ENCODE measurements around the gene WNK2.
"Not testable (repeated sequence)": the region's sequence is repeated elsewhere in the genome, so short reads cannot be mapped to it uniquely, and the experiment has no call there.

The WNK2 gene

DNA sequence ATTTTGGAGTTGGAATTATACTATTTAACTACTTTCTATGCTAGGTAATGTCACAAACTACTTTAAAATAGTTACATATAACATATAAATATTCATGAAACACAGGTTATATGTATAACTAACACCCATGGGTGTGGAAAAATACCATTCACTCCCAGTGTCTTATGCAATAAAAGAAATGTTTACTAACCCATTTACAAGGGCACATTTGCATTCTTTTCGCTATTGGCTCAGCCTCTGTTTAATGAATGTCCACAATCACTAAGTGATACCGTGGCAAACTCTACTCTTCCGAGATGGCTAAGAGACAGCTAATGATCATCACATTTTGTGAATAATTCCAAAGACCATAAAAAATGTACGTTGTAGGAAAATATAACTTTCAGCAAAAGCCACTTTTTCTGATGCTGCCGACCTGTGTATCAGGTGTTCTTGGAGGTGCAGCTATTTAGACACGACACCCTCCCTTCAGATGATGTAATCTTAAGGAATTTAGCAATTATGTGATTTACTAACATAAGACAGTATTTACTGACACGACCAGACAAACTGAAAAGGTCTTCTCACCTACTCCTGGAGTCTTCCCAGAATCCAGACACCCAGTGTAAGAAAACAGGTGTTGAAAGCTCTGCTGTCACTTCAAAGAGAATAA is 145.8 kb downstream of the WNK2 start:
- DNase-seq (ENCODE audit: low read depth, low spot score): no peak

DNA sequence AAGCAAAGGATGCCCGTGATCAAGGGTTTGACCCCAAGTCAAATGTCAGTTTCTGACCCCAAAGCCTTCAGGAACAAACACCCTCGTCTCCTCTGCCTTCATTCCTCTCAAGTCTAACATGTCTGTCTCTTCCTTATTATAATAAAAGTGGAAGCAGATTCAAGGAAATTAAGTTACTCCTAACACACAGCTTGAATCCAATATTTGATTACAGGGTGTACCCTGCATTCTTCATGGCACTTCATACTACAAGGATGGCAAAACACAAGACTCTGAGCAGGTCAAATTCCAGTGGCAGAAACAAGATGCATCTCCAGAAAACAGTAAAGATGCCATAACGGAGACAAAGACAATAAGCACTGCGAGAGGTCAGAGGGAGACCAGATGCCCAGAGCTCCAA is 148.4 kb downstream of the WNK2 start:
- DNase-seq (ENCODE audit: low read depth, low spot score): no peak

DNA sequence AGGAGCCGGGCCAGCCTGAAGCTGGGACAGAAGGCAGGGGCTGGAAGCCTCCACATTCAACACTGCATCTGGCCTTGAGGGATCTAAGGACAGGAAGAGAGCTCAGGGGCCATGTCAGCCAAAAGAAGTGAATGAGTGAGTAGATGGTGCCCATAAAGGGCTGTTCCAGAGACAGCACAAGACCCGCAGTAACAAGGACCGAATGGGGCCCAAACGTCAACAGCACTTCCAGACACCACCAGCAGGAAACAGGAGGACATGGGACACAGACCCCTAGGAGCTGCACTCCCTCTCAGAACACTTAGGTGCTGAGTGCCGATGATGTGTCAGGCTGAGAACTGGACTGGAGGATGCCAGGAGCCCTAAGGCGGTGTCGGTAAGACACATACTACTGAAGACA is 152.8 kb downstream of the WNK2 start:
- no peak for DNase-seq (ENCODE audit: low read depth, low spot score)

- not testable (repeated sequence) for DNase-seq (ENCODE audit: low read depth, low spot score)
Observed at GRCh38 chr9:93338196-93338595, 154.3 kb downstream of the WNK2 start.

GRCh38 chr9:93340091-93340490 is 156.2 kb downstream of the WNK2 start:
- no peak for DNase-seq (ENCODE audit: low read depth, low spot score)

DNA sequence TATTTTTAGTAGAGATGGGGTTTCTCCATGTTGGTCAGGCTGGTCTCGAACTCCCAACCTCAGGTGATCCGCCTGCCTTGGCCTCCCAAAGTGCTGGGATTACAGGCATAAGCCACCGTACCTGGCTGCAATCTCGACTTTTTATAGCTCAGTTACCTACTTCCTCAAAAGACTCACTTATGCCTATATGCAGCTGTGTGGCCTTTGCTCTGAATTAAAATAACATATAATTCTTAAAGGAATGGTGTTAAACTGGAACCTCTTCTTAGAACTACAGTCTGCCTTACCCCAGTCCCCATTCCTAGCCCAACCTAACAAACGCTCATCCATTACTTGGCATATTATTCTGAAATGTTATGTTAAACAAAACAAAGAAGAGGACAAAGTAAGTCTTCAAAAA is 157.9 kb downstream of the WNK2 start:
- DNase-seq (ENCODE audit: low read depth, low spot score): not testable (repeated sequence)

GRCh38 chr9:93342428-93342827 is 158.5 kb downstream of the WNK2 start:
- DNase-seq (ENCODE audit: low read depth, low spot score): not testable (repeated sequence)

DNA sequence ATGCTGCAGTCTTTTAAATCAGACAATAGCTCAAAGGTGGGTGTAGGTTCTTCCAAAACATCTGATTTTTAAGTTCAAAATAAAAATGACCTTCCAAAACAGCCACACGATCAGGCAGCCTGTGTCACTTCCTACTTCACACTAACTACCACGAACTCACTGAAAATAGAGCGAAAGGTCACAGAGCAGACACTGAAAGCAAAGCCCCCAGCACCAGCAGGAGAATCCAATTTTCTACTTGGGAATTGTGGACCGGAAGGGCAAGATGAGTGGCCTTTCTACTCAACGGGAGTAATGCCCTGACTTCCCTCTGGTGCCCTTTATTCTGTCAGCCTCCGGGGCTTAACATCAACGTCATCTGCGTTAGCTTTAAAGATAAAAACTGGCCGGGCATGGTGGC is 159.7 kb downstream of the WNK2 start:
- DNase-seq (ENCODE audit: low read depth, low spot score): no peak

DNA sequence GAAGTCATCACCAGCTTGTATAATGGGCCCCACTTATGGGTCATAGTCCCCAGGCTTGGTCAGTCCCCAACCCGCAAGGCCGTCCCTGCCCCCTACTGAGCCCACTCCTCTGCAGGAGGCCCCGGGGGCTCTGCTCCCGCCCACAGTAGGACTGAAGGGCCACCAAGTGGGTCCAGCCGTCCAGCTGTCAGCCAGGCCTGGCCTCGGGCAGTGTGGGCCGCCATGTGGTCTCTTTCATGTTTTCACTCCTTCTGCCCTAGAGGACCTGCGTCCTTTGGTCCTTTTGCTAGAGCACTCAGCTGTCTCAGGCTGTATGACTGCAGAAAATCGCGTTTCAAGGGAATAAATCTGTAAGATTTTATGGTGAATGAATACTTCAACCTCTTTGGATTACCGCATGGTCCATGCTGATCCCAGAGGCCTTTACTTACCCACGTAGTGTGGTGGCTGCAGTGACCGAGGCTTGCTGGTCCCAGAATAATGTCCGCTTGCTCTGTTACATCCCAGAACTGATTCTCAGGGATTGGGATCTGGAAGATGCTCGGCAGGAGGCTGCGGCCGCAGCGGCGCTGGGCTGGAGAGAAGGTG is 161.8 kb downstream of the WNK2 start:
- DNase-seq (ENCODE audit: low read depth, low spot score): no peak

GRCh38 chr9:93346231-93347112 is 162.5 kb downstream of the WNK2 start:
- no peak for DNase-seq (ENCODE audit: low read depth, low spot score)

GRCh38 chr9:93347371-93347975 is 163.5 kb downstream of the WNK2 start:
- not testable (repeated sequence) for DNase-seq (ENCODE audit: low read depth, low spot score)

GRCh38 chr9:93353413-93354310 is 169.7 kb downstream of the WNK2 start:
- not testable (repeated sequence) for DNase-seq (ENCODE audit: low read depth, low spot score)

GRCh38 chr9:93354451-93354850 is 170.5 kb downstream of the WNK2 start:
- no peak for DNase-seq (ENCODE audit: low read depth, low spot score)

- no peak for DNase-seq (ENCODE audit: low read depth, low spot score)
Observed at GRCh38 chr9:93355827-93356226, 171.9 kb downstream of the WNK2 start.

DNA sequence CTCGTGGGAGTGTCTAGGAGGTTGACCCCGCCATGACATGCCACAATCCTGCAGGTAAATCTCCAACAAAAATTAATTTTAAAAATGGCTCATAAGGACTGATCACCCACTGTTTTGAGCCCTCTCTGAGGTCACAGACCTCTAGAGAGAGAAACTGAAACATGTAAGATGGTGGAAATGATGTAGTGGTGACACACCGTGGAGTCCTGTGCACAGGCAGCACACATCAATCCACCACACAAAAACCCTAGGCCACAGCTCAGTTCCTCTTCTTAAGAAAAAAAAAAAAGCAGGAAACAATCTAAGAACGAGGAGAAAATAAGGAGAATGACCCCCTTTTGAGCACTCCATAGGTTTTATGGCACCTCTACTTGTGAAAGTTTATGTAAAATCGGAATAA is 173.7 kb downstream of the WNK2 start:
- DNase-seq (ENCODE audit: low read depth, low spot score): no peak

DNA sequence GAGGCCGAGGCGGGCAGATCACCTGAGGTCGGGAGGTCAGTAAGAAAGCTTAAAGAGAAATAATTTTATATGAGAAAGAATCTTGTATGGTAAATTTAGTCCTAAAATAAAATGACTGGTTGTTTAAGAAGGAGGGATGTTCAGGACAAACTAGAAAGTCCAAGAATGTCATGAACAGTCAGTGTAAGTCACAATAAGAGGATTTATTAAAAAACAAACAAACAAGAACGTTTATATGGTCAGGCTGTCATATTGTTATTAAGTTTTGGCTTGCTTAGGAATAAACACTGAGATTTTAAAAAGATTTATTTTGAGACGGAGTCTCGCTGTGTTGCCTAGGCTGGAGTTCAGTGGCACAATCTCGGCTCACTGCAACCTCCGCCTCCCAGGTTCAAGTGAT is 176.0 kb downstream of the WNK2 start:
- DNase-seq (ENCODE audit: low read depth, low spot score): not testable (repeated sequence)

GRCh38 chr9:93361995-93362394 is 178.1 kb downstream of the WNK2 start:
- no peak for DNase-seq (ENCODE audit: low read depth, low spot score)

DNA sequence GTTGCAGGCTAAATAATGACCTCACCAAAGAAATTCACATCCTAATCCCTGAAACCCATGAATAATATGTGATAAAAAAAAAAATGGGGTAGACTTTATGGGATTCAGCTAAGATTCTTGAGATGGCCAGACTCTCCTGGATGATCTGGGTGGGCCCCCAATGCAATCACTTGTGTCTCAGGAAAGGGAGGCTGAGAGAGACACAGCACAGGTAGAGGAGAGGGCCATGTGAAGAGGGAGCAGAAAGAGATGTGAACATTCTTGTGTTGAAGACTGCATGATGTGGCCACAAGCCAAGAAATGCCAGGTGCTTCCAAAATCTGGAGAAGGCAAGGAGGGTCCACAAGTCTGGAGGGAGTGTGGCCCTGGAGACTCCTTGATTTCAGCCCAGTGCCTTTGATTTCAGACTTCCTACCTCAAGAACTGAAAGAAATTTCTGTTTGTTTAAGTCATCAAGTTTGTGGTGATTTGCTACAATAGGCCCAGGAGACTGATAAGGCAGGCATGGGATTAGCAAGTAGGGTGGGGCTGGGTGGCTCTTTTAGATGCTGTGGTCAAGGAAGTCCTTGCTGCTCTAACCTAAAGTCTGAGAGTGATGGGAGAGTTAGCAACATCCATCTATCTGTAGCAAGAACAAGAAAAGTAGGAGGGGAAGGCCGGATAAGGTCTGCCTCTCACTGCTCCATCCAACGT is 180.9 kb downstream of the WNK2 start:
- no peak for DNase-seq (ENCODE audit: low read depth, low spot score)

DNA sequence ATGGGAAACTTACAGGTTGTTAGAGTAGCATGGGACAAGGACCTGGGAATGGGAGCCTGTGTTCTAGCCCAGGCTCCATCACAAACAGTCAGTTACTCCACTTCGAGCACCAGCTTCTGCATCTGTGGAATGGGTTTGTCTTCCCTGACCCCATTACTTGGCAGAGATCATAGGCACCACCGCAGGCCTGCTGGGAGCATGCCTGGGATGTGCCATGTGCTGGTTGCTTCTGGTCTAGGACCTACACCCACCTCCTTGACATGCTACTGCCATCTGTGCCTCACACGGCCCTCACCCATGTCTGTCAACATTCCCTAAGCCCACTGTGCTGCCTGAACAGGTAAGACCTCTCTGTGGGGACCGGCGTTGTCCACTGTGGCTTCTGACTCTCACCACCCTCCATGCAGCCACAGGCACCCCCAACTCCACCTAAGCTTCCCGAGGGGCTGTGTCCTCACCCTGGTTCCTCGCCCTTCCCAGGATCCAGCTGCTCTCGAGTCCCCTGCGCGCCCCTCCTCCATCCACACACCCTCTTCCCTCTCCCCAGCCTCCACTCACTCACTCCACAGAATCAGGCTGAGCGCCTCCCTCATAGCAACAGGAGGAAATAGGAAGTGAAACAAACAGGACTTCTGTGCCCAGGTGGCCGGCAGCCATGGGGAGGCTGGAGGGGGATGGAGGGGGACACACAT is 181.6 kb downstream of the WNK2 start:
- DNase-seq (ENCODE audit: low read depth, low spot score): no peak

GRCh38 chr9:93366119-93366447 is 182.1 kb downstream of the WNK2 start:
- DNase-seq (ENCODE audit: low read depth, low spot score): no peak

Data from brain pericyte (primary cell).